ENCODE data around the gene ACER2. TPM values are rescaled to one million over a fixed set of nuclear protein-coding genes. Genes with fewer than 3 reads are reported as not detected.
"Not testable (repeated sequence)": the region's sequence is repeated elsewhere in the genome, so short reads cannot be mapped to it uniquely, and the experiment has no call there.

Gene ACER2
- total RNA-seq, 1 experiment from 2014 or later = 9.6 TPM

DNA sequence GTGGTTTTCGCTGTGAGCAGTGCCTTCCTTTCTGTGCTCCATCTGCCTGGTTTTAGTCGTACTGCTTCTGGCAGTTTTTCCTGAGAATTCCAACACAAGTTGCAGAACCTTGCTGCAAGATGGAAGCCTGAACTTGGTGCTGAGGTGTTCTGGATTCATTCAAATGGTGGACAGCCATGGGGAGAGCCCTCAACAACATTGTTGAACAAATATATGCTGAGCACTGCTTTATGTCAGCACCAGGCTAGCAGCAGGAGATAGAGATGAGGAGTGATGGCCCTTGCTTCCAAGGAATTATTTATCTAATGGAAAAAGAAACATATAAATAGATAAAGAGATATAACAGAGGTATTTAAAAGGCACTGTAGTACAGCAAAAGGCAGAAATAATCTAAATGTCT lies 21.5 kb upstream of the ACER2 start:
- H3K4me2 ChIP-seq (ENCODE audit: insufficient read depth, insufficient read length, low read length) = no peak overlapping the region
- no peaks in the 10 kb centered on the region for H3K79me1 ChIP-seq (ENCODE audit: insufficient read depth, low read depth, low read length, poor library complexity, severe bottlenecking)
- H3K18ac ChIP-seq (ENCODE audit: insufficient read length, low read depth, low read length) = no peak overlapping the region
- no peaks in the 10 kb centered on the region for H3K23me2 ChIP-seq (ENCODE audit: insufficient read length, low read depth, low read length, poor library complexity, severe bottlenecking)
- H2AK5ac ChIP-seq (ENCODE audit: insufficient read length, low read length) = no peak overlapping the region
- TF ChIP-seq, protein P1, sequence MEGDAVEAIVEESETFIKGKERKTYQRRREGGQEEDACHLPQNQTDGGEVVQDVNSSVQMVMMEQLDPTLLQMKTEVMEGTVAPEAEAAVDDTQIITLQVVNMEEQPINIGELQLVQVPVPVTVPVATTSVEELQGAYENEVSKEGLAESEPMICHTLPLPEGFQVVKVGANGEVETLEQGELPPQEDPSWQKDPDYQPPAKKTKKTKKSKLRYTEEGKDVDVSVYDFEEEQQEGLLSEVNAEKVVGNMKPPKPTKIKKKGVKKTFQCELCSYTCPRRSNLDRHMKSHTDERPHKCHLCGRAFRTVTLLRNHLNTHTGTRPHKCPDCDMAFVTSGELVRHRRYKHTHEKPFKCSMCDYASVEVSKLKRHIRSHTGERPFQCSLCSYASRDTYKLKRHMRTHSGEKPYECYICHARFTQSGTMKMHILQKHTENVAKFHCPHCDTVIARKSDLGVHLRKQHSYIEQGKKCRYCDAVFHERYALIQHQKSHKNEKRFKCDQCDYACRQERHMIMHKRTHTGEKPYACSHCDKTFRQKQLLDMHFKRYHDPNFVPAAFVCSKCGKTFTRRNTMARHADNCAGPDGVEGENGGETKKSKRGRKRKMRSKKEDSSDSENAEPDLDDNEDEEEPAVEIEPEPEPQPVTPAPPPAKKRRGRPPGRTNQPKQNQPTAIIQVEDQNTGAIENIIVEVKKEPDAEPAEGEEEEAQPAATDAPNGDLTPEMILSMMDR (conservative IDR thresholded peaks at IDR 0.05) = no peak
- no peaks in the 10 kb centered on the region for H3K36me3 Mint-ChIP-seq (ENCODE audit: insufficient read depth in 1 of 3, low read depth in 3 of 3)
- H4K8ac ChIP-seq (replicated peaks; ENCODE audit: insufficient read length, low read depth, low read length) = no peak overlapping the region
- no peak overlapping the region for H3K9ac ChIP-seq (ENCODE audit: extremely low read depth, insufficient read length, low read length)
- no peak overlapping the region for H3K14ac ChIP-seq (ENCODE audit: insufficient read depth, low read length)
- no peak for DNase-seq
- H3K56ac ChIP-seq (ENCODE audit: insufficient read length, low read depth, low read length) = no peak overlapping the region
- H2BK12ac ChIP-seq (ENCODE audit: insufficient read length, low read depth, low read length) = no peak overlapping the region
- H2AFZ ChIP-seq (ENCODE audit: low read length) = no peak overlapping the region
- no peaks in the 10 kb centered on the region for H3K79me2 ChIP-seq (ENCODE audit: insufficient read depth, low read length)
- no peak overlapping the region for H2BK15ac ChIP-seq (ENCODE audit: low read depth, low read length)
- no peaks in the 10 kb centered on the region for H3K27me3 ChIP-seq (ENCODE audit: insufficient read depth, low read length)
- H3K4me3 Mint-ChIP-seq = no peak overlapping the region
- H4K20me1 ChIP-seq (ENCODE audit: control insufficient read depth, insufficient read depth, insufficient read length) = no peaks in the 10 kb centered on the region
- no peak overlapping the region for H4K5ac ChIP-seq (ENCODE audit: insufficient read length, low read depth, low read length)
- no peak overlapping the region for H2BK5ac ChIP-seq (ENCODE audit: insufficient read length, low read length)
- no peak overlapping the region for H3K4ac ChIP-seq (ENCODE audit: low read depth, low read length)
- WGBS (ENCODE audit: extremely low coverage, insufficient read length, low lambda C conversion rate) = no CpG with 5 or more reads among the region's 2 CpGs
- no peaks in the 10 kb centered on the region; a peak in 1 of 5 replicates for H3K9me3 Mint-ChIP-seq
- no peak overlapping the region for H3K23ac ChIP-seq (ENCODE audit: insufficient read length, low read depth, low read length)
- no peak overlapping the region for H3K27ac Mint-ChIP-seq
- H3K27ac ChIP-seq (ENCODE audit: insufficient read length, low read depth, low read length) = no peak overlapping the region
- H3K4me1 ChIP-seq (ENCODE audit: insufficient read depth, low read length) = no peaks in the 10 kb centered on the region
- no peak overlapping the region for H4K91ac ChIP-seq (ENCODE audit: insufficient read length, low read depth, low read length)
- H2BK20ac ChIP-seq (ENCODE audit: low read depth, low read length, poor library complexity, severe bottlenecking) = no peak overlapping the region
- no peak overlapping the region for H3T11ph ChIP-seq (ENCODE audit: low read length)
- no peaks in the 10 kb centered on the region for H3K4me1 Mint-ChIP-seq
- no peaks in the 10 kb centered on the region for H3K9me3 ChIP-seq (ENCODE audit: control insufficient read depth, low read depth, low read length)
- no peak overlapping the region for H2BK120ac ChIP-seq (ENCODE audit: low read depth, low read length, poor library complexity, severe bottlenecking)
- no peaks in the 10 kb centered on the region for H3K27me3 Mint-ChIP-seq (ENCODE audit: low read depth)

DNA sequence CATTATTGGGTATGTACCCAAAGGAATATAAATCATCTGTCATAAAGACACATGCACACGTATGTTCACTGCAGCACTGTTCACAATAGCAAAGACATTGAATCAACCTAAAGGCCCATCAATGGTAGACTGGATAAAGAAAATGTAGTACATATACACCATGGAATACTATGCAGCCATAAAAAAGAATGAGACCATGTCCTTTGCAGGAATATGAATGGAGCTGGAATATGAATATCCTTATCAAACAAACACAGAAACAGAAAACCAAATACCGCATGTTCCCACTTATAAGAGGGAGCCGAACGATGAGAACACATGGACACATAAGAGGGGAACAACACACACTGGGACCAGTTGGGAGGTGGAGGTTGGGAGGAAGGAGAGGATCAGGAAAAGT lies 19.3 kb upstream of the ACER2 start:
- H4K5ac ChIP-seq (ENCODE audit: insufficient read length, low read depth, low read length); H3K4me3 Mint-ChIP-seq; H3K79me2 ChIP-seq (ENCODE audit: insufficient read depth, low read length); H4K20me1 ChIP-seq (ENCODE audit: control insufficient read depth, insufficient read depth, insufficient read length); H3K4me1 Mint-ChIP-seq; H2BK15ac ChIP-seq (ENCODE audit: low read depth, low read length); H3K9ac ChIP-seq (ENCODE audit: extremely low read depth, insufficient read length, low read length); H4K91ac ChIP-seq (ENCODE audit: insufficient read length, low read depth, low read length); H3K9me3 ChIP-seq (ENCODE audit: control insufficient read depth, low read depth, low read length); H2AFZ ChIP-seq (ENCODE audit: low read length); H4K8ac ChIP-seq (replicated peaks; ENCODE audit: insufficient read length, low read depth, low read length); H3K14ac ChIP-seq (ENCODE audit: insufficient read depth, low read length); H3K56ac ChIP-seq (ENCODE audit: insufficient read length, low read depth, low read length); H3T11ph ChIP-seq (ENCODE audit: low read length); H2AK5ac ChIP-seq (ENCODE audit: insufficient read length, low read length); H3K4ac ChIP-seq (ENCODE audit: low read depth, low read length); H2BK5ac ChIP-seq (ENCODE audit: insufficient read length, low read length); H3K23ac ChIP-seq (ENCODE audit: insufficient read length, low read depth, low read length); H2BK120ac ChIP-seq (ENCODE audit: low read depth, low read length, poor library complexity, severe bottlenecking); H3K27me3 ChIP-seq (ENCODE audit: insufficient read depth, low read length); H3K4me1 ChIP-seq (ENCODE audit: insufficient read depth, low read length); H3K23me2 ChIP-seq (ENCODE audit: insufficient read length, low read depth, low read length, poor library complexity, severe bottlenecking); H3K36me3 Mint-ChIP-seq (ENCODE audit: insufficient read depth in 1 of 3, low read depth in 3 of 3); H3K27ac ChIP-seq (ENCODE audit: insufficient read length, low read depth, low read length); DNase-seq; H3K27ac Mint-ChIP-seq; H3K79me1 ChIP-seq (ENCODE audit: insufficient read depth, low read depth, low read length, poor library complexity, severe bottlenecking); H3K27me3 Mint-ChIP-seq (ENCODE audit: low read depth); H2BK12ac ChIP-seq (ENCODE audit: insufficient read length, low read depth, low read length); H3K18ac ChIP-seq (ENCODE audit: insufficient read length, low read depth, low read length); H2BK20ac ChIP-seq (ENCODE audit: low read depth, low read length, poor library complexity, severe bottlenecking); H3K4me2 ChIP-seq (ENCODE audit: insufficient read depth, insufficient read length, low read length); H3K9me3 Mint-ChIP-seq: not testable (repeated sequence)
- WGBS (ENCODE audit: extremely low coverage, insufficient read length, low lambda C conversion rate) = no CpG with 5 or more reads among the region's 4 CpGs

Measured in H9 (cell line).